Hepatocyte (in vitro differentiated cells): ENCODE data around the gene ZNF562. TPM values are rescaled to one million over a fixed set of nuclear protein-coding genes. Genes with fewer than 3 reads are reported as not detected.
"Not testable (repeated sequence)": the region's sequence is repeated elsewhere in the genome, so short reads cannot be mapped to it uniquely, and the experiment has no call there.

Source experiments
- DNase-seq: peaks from one replicate; pipeline ENCODE4 v3.0.0-alpha.2; 2016; ENCODE audit warnings: low spot score
- H2AFZ ChIP-seq: fragments of 200-600 bp; sonication (generic); 2 replicates; pipeline ENCODE4 v1.6.0; 2016; ENCODE audit warnings: antibody characterized with exemption, mild to moderate bottlenecking
- H3K27ac ChIP-seq: fragments of 200-600 bp; sonication (generic); 2 replicates; pipeline ENCODE4 v1.5.1; 2016; ENCODE audit warnings: mild to moderate bottlenecking
- H3K27me3 ChIP-seq: fragments of 200-600 bp; sonication (generic); 2 replicates; pipeline ENCODE4 v1.6.1; 2016
- H3K36me3 ChIP-seq: fragments of 200-600 bp; sonication (generic); replicated peaks from 2 replicates; pipeline ENCODE4 v1.5.1; 2016; ENCODE audit warnings: low read depth; ENCODE audit not compliant: insufficient read depth
- H3K4me1 ChIP-seq: fragments of 200-600 bp; sonication (generic); 2 replicates; pipeline ENCODE4 v1.5.1; 2016; ENCODE audit warnings: mild to moderate bottlenecking, moderate library complexity; ENCODE audit not compliant: insufficient read depth
- H3K4me2 ChIP-seq: fragments of 200-600 bp; sonication (generic); 2 replicates; pipeline ENCODE4 v1.6.0; 2016
- H3K4me3 ChIP-seq: fragments of 200-600 bp; sonication (generic); 2 replicates; pipeline ENCODE4 v1.5.1; 2016; ENCODE audit warnings: mild to moderate bottlenecking
- H3K79me2 ChIP-seq: fragments of 200-600 bp; sonication (generic); 2 replicates; pipeline ENCODE4 v1.6.0; 2017; ENCODE audit warnings: mild to moderate bottlenecking
- H3K9me2 ChIP-seq: fragments of 200-600 bp; sonication (generic); replicated peaks from 2 replicates; pipeline ENCODE4 v1.6.0; 2017; ENCODE audit warnings: mild to moderate bottlenecking; ENCODE audit not compliant: insufficient read depth
- H3K9me3 ChIP-seq: fragments of 200-600 bp; sonication (generic); 2 replicates; pipeline ENCODE4 v1.5.1; 2016; ENCODE audit warnings: low read depth, mild to moderate bottlenecking
- H4K20me1 ChIP-seq: fragments of 200-600 bp; sonication (generic); 2 replicates; pipeline ENCODE4 v1.6.0; 2016; ENCODE audit warnings: mild to moderate bottlenecking; ENCODE audit not compliant: insufficient read depth, poor library complexity, severe bottlenecking
- EZH2 ChIP-seq: fragments of 200-600 bp; sonication (generic); IDR thresholded peaks from 2 replicates; pipeline ENCODE4 v1.6.1; 2016; ENCODE audit warnings: antibody characterized with exemption, mild to moderate bottlenecking, borderline replicate concordance
- EZH2phosphoT487 ChIP-seq: fragments of 200-600 bp; sonication (generic); IDR thresholded peaks from one replicate; pipeline ENCODE4 v1.6.1; 2018; ENCODE audit warnings: antibody characterized with exemption, mild to moderate bottlenecking, low read depth, moderate library complexity; ENCODE audit not compliant: unreplicated experiment, severe bottlenecking
- WGBS: methylation state at CpG from one replicate; pipeline ENCODE4 v1.1.6; 2016; ENCODE audit warnings: low lambda C conversion rate; ENCODE audit errors: missing lambda C conversion rate; 5-methylcytosine and 5-hydroxymethylcytosine counted together
- polyA plus RNA-seq: library from polyadenylated mRNA; unstranded; fragments of >200 nt; fragmentation: Nextera tagmentation; extraction: Ambion mirVana; gene quantifications from 2 replicates; pipeline ENCODE4 v1.2.1, GENCODE V29; 2016
- total RNA-seq: library from RNA; depleted of rRNA; stranded (reverse); fragments of >200 nt; gene quantifications from 2 replicates; pipeline ENCODE4 v1.2.3, GENCODE V29; 2014
- TF ChIP-seq, protein P1 (sequence below): fragments of 200-600 bp; sonication (generic); IDR thresholded peaks from 2 replicates; pipeline ENCODE4 v1.5.1; 2016; ENCODE audit warnings: antibody characterized with exemption, mild to moderate bottlenecking; ENCODE audit not compliant: poor library complexity

The ZNF562 gene
- total and polyA plus RNA-seq, 2 experiments from 2014 or later: 0.87 to 0.94 TPM

DNA sequence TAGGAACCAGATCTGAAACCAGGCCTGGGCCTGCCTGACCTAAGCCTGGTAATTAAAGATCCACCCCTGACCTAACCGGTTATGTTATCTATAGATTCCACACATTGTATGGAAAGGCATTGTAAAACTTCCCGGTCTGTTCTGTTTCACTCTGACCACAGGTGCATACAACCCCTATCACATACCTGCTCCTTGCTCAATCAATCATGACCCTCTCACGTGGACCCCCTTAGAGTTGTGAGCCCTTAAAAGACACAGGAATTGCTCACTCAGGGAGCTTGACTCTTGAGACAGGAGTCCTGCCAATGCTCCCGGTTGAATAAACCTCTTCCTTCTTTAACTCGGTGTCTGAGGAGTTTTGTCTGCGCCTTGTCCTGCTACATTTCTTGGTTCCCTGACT, 27.3 kb upstream of the ZNF562 start:
- Histone ChIP-seq H3K27ac (no peak overlapping the region), H4K20me1 (no peaks in the 10 kb centered on the region), H2AFZ (no peak overlapping the region), H3K9me2 (no peaks in the 10 kb centered on the region), H3K9me3 (no peaks in the 10 kb centered on the region), H3K4me2 (no peak overlapping the region), H3K27me3 (no peaks in the 10 kb centered on the region), H3K4me3 (no peak overlapping the region), H3K4me1 (no peaks in the 10 kb centered on the region), H3K36me3 (no peaks in the 10 kb centered on the region), H3K79me2 (no peaks in the 10 kb centered on the region)
- WGBS: 60% methylated on average over 6 of the region's 6 CpGs
- no peak for DNase-seq
- TF ChIP-seq, protein P1, sequence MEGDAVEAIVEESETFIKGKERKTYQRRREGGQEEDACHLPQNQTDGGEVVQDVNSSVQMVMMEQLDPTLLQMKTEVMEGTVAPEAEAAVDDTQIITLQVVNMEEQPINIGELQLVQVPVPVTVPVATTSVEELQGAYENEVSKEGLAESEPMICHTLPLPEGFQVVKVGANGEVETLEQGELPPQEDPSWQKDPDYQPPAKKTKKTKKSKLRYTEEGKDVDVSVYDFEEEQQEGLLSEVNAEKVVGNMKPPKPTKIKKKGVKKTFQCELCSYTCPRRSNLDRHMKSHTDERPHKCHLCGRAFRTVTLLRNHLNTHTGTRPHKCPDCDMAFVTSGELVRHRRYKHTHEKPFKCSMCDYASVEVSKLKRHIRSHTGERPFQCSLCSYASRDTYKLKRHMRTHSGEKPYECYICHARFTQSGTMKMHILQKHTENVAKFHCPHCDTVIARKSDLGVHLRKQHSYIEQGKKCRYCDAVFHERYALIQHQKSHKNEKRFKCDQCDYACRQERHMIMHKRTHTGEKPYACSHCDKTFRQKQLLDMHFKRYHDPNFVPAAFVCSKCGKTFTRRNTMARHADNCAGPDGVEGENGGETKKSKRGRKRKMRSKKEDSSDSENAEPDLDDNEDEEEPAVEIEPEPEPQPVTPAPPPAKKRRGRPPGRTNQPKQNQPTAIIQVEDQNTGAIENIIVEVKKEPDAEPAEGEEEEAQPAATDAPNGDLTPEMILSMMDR: no peak
- TF ChIP-seq EZH2: no peak
- TF ChIP-seq EZH2phosphoT487: no peak

DNA sequence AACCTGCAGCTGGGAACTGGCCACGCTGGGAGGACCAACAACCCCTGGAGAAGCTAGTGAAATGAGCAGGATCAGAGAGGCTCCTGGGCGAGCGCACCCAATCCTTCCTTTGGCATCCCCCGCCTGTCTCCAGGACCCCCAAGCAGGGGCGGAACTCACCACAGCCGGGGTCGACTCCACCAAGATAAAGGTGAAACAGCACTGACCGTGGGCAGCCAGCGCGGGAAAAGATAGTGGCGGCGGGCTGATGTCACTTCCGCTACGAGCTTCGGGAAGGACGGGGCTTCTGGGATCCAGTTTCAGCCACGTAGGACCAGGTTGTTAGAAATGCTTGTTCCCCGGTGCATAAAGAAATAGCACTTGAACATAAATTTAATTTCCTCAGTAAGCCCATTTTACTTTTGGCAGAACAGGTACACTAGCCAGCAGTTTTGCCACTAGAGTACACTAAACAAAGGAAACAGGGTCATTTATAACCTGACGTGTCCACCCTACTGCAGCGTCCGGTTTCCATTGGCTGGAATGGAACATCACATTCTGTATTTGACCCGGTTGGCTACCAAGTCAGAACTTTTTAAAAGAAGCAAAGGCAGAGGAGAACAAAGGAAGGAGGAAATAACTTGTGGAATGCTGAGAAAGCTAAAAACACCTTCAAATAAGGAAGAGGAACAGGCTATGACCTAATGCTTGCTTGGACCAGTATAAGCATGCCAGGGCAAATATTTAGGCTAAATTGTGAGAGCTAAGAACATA, 25.5 kb upstream of the ZNF562 start:
- Histone ChIP-seq H3K4me2 (no peak overlapping the region), H3K27ac (no peak overlapping the region)
- WGBS: 89% methylated on average over 22 of the region's 22 CpGs

DNA sequence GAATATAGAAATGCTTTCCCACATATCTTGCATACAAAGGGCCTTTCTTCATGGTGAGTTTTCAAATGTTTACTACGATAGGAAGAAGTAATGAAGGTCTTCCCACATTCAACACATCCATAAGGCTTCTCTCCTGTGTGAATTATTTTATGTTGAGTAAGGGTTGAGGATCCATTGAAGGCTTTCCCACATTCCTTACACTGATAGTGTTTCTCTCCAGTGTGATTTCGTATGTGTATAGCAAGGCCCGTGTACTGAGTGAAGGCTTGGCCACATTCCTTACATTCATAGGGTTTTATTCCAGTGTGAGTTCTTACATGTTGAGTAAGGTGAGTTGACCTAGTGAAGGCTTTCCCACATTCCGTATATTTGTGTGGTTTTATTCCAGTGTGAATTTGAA, 15.4 kb upstream of the ZNF562 start:
- H2AFZ ChIP-seq, H3K4me1 ChIP-seq, H3K4me2 ChIP-seq, DNase-seq, H3K36me3 ChIP-seq, H3K9me2 ChIP-seq, H3K27me3 ChIP-seq, H3K27ac ChIP-seq, H3K4me3 ChIP-seq, H3K79me2 ChIP-seq, H4K20me1 ChIP-seq, H3K9me3 ChIP-seq: not testable (repeated sequence)
- WGBS: 73% methylated on average over 4 of the region's 4 CpGs

More for the DNA sequence above, 25.5 kb upstream of the ZNF562 start:
- Histone ChIP-seq H3K79me2 (no peaks in the 10 kb centered on the region), H3K9me3 (no peaks in the 10 kb centered on the region), H3K36me3 (no peaks in the 10 kb centered on the region), H3K27me3 (no peaks in the 10 kb centered on the region), H2AFZ (no peak overlapping the region), H3K4me1 (no peaks in the 10 kb centered on the region), H4K20me1 (no peaks in the 10 kb centered on the region), H3K9me2 (no peaks in the 10 kb centered on the region), H3K4me3 (no peak overlapping the region)
- DNase-seq: no peak
- TF ChIP-seq, protein P1: no peak
- TF ChIP-seq EZH2phosphoT487: no peak
- no peak for TF ChIP-seq EZH2

DNA sequence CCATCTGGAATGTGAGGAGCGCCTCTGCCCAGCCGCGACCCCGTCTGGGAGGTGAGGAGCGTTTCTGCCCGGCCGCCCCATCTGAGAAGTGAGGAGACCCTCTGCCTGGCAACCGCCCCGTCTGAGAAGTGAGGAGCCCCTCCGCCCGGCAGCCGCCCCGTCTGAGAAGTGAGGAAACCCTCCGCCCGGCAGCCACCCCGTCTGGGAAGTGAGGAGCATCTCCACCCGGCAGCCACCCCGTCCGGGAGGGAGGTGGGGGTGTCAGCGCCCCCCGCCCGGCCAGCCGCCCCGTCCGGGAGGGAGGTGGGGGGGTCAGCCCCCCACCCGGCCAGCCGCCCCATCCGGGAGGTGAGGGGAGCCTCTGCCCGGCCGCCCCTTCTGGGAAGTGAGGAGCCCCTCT, 5.1 kb upstream of the ZNF562 start:
- H3K4me2 ChIP-seq, H3K79me2 ChIP-seq, H3K27ac ChIP-seq, H2AFZ ChIP-seq, H3K36me3 ChIP-seq, H3K9me3 ChIP-seq, H3K4me3 ChIP-seq, H4K20me1 ChIP-seq, H3K4me1 ChIP-seq, DNase-seq, H3K9me2 ChIP-seq, H3K27me3 ChIP-seq: not testable (repeated sequence)
- no CpG with 5 or more reads among the region's 30 CpGs for WGBS

DNA sequence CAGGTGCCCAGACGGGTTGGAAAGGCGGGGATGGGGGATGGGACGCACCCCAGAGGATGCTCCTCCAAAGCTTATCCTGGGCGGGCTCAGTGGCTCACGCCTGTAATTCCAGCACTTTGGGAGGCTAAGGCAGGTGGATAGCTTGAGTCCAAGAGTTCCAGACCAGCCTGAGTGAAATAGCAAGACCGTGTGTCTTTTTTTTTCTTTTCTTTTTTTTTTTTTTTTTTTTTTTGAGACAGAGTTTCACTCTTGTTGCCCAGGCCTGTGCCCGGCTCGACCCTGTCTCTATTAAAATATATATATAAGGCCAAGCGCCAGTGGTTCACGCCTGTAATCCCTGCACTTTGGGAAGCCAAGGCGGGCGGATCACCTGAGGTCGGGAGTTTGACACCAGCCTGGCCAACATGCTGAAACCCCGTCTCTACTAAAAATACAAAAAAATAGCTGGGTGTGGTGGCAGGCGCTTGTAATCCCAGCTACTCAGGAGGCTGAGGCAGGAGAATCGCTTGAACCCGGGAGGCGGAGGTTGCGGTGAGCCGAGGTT, 530 bp upstream of the ZNF562 start:
- H3K9me2 ChIP-seq, H4K20me1 ChIP-seq, H2AFZ ChIP-seq, H3K4me3 ChIP-seq, H3K27ac ChIP-seq, H3K79me2 ChIP-seq, H3K27me3 ChIP-seq, H3K36me3 ChIP-seq, H3K4me1 ChIP-seq, H3K9me3 ChIP-seq, H3K4me2 ChIP-seq: not testable (repeated sequence)
- peak; percentile 4 for DNase-seq
- WGBS: 85% methylated on average over 16 of the region's 20 CpGs
